Endodermal cell (in vitro differentiated cells): ENCODE data around the gene C1QTNF1. TPM values are rescaled to one million over a fixed set of nuclear protein-coding genes. Genes with fewer than 3 reads are reported as not detected.

Experiments used
- DNase-seq: peaks from one replicate; pipeline ENCODE4 v3.0.0-alpha.2; 2017
- H3K27ac ChIP-seq: 2 replicates; pipeline ENCODE4 v1.5.1; 2013; ENCODE audit warnings: mild to moderate bottlenecking, low read depth, low read length, moderate library complexity
- H3K27me3 ChIP-seq: 2 replicates; pipeline ENCODE4 v1.6.1; 2013; ENCODE audit warnings: mild to moderate bottlenecking, low read length, moderate library complexity; ENCODE audit not compliant: insufficient read depth, control insufficient read depth, poor library complexity, severe bottlenecking
- H3K36me3 ChIP-seq: 2 replicates; pipeline ENCODE4 v1.7.0; 2013; ENCODE audit warnings: mild to moderate bottlenecking, low read length, moderate library complexity; ENCODE audit not compliant: control insufficient read depth, insufficient read depth
- H3K4me1 ChIP-seq: one replicate; pipeline ENCODE4 v1.7.0; 2013; ENCODE audit warnings: low read length; ENCODE audit not compliant: control insufficient read depth, insufficient read depth
- H3K4me3 ChIP-seq: 2 replicates; pipeline ENCODE4 v1.5.1; 2013; ENCODE audit warnings: mild to moderate bottlenecking, low read length, moderate library complexity
- H3K9ac ChIP-seq: 2 replicates; pipeline ENCODE4 v1.6.1; 2013; ENCODE audit warnings: mild to moderate bottlenecking, low read length, moderate library complexity; ENCODE audit not compliant: poor library complexity, severe bottlenecking; ENCODE audit errors: extremely low read depth
- H3K9me3 ChIP-seq: 2 replicates; pipeline ENCODE4 v1.6.1; 2013; ENCODE audit warnings: mild to moderate bottlenecking, low read length, moderate library complexity; ENCODE audit not compliant: control insufficient read depth
- H3K27ac Mint-ChIP-seq: 2 replicates; pipeline ENCODE4 v1.8.0; 2020; ENCODE audit warnings: mixed read lengths
- H3K27me3 Mint-ChIP-seq: 2 replicates; pipeline ENCODE4 v1.8.0; 2021; ENCODE audit warnings: mild to moderate bottlenecking, mixed read lengths; ENCODE audit not compliant: insufficient read depth
- H3K36me3 Mint-ChIP-seq: 2 replicates; pipeline ENCODE4 v1.8.0; 2020; ENCODE audit warnings: low read depth, mixed read lengths
- H3K4me1 Mint-ChIP-seq: 2 replicates; pipeline ENCODE4 v1.8.0; 2020; ENCODE audit warnings: mixed read lengths
- H3K4me3 Mint-ChIP-seq: 2 replicates; pipeline ENCODE4 v1.8.0; 2020; ENCODE audit warnings: mild to moderate bottlenecking, moderate library complexity, mixed read lengths
- H3K9me3 Mint-ChIP-seq: 2 replicates; pipeline ENCODE4 v1.8.0; 2020; ENCODE audit warnings: mild to moderate bottlenecking, mixed read lengths
- CTCF ChIP-seq: fragments of 200-600 bp; sonication (generic); conservative IDR thresholded peaks from 2 replicates; pipeline ENCODE4 v1.5.0; 2021; ENCODE audit warnings: antibody characterized with exemption, mild to moderate bottlenecking
- WGBS, 2 experiments: methylation state at CpG; one replicate each; pipeline versions ENCODE4 v1.1.5 to v1.1.7; 2013; ENCODE audit warnings: missing lambda C conversion rate in 2 of 2, mixed read lengths in 1 of 2; ENCODE audit not compliant: insufficient coverage in 1 of 2, insufficient read length in 1 of 2; 5-methylcytosine and 5-hydroxymethylcytosine counted together
- total RNA-seq, 2 donors: library from RNA; stranded (reverse); fragmentation: NEBNext Ultra II Directional in 1 of 2; extraction: Animal tissue kit (Norgen Biotek cat#: 25700) in 1 of 2; gene quantifications; 2 replicates in 1 of 2; 3 replicates in 1 of 2; pipeline ENCODE4 v1.2.1, GENCODE V29; 2021

The C1QTNF1 gene
- total RNA-seq, 2 donors from 2014 or later: 16.0 to 16.5 TPM

- Mint-ChIP-seq H3K4me1 (no peaks in the 10 kb centered on the region), H3K27me3 (peaks cover 19% of the 10 kb centered on the region), H3K27ac (no peak overlapping the region), H3K9me3 (no peaks in the 10 kb centered on the region), H3K4me3 (no peak overlapping the region), H3K36me3 (no peaks in the 10 kb centered on the region)
- WGBS, 2 experiments: 4 to 16% methylated on average over 9 to 11 of the region's 11 CpGs
- peak; percentile 94 for TF ChIP-seq CTCF
- Histone ChIP-seq H3K36me3 (no peaks in the 10 kb centered on the region), H3K9me3 (no peaks in the 10 kb centered on the region), H3K9ac (no peak overlapping the region), H3K27ac (no peak overlapping the region), H3K4me3 (no peak overlapping the region), H3K27me3 (peaks cover 4% of the 10 kb centered on the region), H3K4me1 (no peaks in the 10 kb centered on the region)
- peak; percentile 97 for DNase-seq
These were observed 21.9 kb downstream of the C1QTNF1 start for GRCh38 chr17:79045842-79046196.

GRCh38 chr17:79046197-79046915, 22.4 kb downstream of the C1QTNF1 start:
- Histone ChIP-seq H3K4me3 (no peak overlapping the region), H3K36me3 (no peaks in the 10 kb centered on the region), H3K27ac (no peak overlapping the region), H3K9me3 (no peaks in the 10 kb centered on the region), H3K27me3 (peaks cover 4% of the 10 kb centered on the region), H3K9ac (no peak overlapping the region), H3K4me1 (no peaks in the 10 kb centered on the region)
- H3K4me1 Mint-ChIP-seq: no peaks in the 10 kb centered on the region
- peaks cover 5% of the 10 kb centered on the region for H3K9me3 Mint-ChIP-seq
- no peak overlapping the region for H3K27ac Mint-ChIP-seq
- H3K36me3 Mint-ChIP-seq: peaks cover 5% of the 10 kb centered on the region
- H3K27me3 Mint-ChIP-seq: peaks cover 24% of the 10 kb centered on the region
- no peak overlapping the region for H3K4me3 Mint-ChIP-seq
- TF ChIP-seq CTCF: no peak
- 78 to 83% methylated on average over 17 to 25 of the region's 25 CpGs for WGBS, 2 experiments
- DNase-seq: no peak

- H3K4me1 Mint-ChIP-seq: no peaks in the 10 kb centered on the region
These were observed 22.9 kb downstream of the C1QTNF1 start for GRCh38 chr17:79046916-79047280.

More at GRCh38 chr17:79046916-79047280, 22.9 kb downstream of the C1QTNF1 start:
- Histone ChIP-seq H3K9me3 (no peaks in the 10 kb centered on the region), H3K27me3 (peaks cover 4% of the 10 kb centered on the region), H3K9ac (no peak overlapping the region), H3K4me1 (no peaks in the 10 kb centered on the region), H3K4me3 (no peak overlapping the region), H3K36me3 (no peaks in the 10 kb centered on the region), H3K27ac (no peak overlapping the region)
- DNase-seq: no peak
- 93 to 94% methylated on average over 12 to 15 of the region's 15 CpGs for WGBS, 2 experiments
- peaks cover 25% of the 10 kb centered on the region for H3K27me3 Mint-ChIP-seq
- H3K36me3 Mint-ChIP-seq: peaks cover 5% of the 10 kb centered on the region
- no peak for TF ChIP-seq CTCF
- no peak overlapping the region for H3K27ac Mint-ChIP-seq
- H3K9me3 Mint-ChIP-seq: peaks cover 8% of the 10 kb centered on the region
- H3K4me3 Mint-ChIP-seq: no peak overlapping the region
